22Rv1 (cell line): ENCODE data around the gene CD207.

Experiments used
- H3K27ac ChIP-seq: fragments of 450-650 bp; 2 replicates; pipeline ENCODE4 v1.5.1; 2017
- ZFX ChIP-seq: fragments of 450-650 bp; IDR thresholded peaks from 2 replicates; pipeline ENCODE4 v1.6.1; 2017; ENCODE audit warnings: antibody characterized with exemption, borderline replicate concordance
- TF ChIP-seq, protein P1 (sequence below): fragments of 450-650 bp; IDR thresholded peaks from 2 replicates; pipeline ENCODE4 v1.5.1; 2017; ENCODE audit warnings: mild to moderate bottlenecking

Gene CD207

DNA sequence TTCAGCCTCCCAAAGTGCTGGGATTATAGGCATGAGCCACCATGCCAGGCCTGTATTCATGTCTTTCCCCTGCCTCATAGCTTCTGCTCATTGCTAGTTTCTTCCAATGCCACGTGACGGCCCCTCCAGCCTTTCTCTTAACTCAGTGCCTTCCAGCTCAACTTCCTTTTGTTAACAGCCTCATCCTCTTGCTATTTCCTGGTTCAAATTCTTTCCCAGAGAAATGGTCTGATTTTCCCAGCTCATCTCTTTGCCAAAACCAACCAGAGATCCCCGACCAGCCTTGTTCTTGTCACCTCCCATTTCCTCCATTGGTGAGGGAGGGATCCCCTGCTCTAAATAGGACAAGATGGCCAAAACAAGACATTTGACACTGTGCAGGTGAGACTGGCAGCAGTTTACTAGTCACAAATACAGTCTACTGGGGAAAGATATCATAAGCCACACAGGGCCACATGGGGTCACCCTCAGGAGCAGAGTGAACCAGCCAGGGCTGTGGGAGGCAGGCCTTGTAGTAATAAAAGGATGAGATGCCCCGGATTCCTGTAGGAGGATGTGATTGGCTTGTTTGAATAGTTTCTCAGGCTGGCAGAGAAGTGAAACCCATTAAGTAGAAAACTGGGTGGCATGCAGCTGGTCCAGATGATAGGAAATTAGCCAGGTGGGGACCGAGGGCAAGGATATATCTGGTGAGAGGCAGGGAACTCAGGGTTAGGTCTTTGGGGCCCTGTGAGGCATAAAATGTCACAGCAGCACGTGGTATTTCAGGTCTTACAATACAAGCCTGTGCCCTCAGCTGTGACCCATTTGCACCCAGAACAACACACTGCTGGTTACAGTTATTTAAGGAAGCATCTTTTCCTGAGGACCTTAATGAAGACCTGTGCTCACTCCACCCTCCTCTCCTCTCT, 6.4 kb downstream of the CD207 start:
- TF ChIP-seq, protein P1, sequence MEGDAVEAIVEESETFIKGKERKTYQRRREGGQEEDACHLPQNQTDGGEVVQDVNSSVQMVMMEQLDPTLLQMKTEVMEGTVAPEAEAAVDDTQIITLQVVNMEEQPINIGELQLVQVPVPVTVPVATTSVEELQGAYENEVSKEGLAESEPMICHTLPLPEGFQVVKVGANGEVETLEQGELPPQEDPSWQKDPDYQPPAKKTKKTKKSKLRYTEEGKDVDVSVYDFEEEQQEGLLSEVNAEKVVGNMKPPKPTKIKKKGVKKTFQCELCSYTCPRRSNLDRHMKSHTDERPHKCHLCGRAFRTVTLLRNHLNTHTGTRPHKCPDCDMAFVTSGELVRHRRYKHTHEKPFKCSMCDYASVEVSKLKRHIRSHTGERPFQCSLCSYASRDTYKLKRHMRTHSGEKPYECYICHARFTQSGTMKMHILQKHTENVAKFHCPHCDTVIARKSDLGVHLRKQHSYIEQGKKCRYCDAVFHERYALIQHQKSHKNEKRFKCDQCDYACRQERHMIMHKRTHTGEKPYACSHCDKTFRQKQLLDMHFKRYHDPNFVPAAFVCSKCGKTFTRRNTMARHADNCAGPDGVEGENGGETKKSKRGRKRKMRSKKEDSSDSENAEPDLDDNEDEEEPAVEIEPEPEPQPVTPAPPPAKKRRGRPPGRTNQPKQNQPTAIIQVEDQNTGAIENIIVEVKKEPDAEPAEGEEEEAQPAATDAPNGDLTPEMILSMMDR: no peak
- TF ChIP-seq ZFX: no peak
- H3K27ac ChIP-seq: no peak overlapping the region

DNA sequence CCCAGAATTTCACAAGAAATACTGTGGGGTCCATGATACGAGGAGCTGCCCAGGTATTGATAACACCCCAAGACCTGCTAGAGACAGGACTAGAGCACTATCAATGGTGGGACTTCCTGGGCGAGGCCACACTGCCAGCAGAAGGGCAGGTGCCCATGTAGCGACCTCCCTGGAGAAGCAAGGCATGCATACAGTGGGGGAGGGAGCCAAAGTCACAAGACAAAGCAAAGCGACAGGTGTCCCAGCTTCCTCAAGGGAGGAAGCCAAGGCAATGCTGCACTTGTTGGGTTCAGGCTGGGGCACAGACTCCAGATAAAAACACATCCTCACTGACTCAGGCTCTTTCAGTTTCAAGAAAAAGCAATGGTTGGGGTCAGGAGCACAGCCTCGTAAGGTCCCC, 7.5 kb downstream of the CD207 start:
- H3K27ac ChIP-seq: no peak overlapping the region
- TF ChIP-seq ZFX: no peak
- TF ChIP-seq, protein P1: no peak

DNA sequence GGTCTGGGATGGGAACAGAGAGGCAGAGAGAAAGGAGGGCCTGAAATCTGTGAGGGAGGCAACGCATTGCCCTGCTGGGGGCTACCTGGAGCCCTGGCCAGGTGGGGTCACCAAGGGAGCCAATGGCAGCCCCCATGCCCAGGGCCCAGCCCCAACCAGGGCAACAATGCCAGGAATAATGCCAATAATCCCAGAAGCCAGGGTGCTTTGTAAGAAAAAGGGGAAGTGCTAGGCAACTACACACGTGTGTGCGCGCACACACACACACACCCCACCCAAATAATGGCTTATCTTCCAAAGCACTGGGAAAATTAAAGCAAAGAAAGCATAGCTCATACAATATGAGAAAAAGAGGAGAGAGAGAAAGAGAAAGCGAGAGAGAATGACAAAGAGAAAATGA, 8.2 kb downstream of the CD207 start:
- TF ChIP-seq, protein P1: no peak
- H3K27ac ChIP-seq: no peak overlapping the region

DNA sequence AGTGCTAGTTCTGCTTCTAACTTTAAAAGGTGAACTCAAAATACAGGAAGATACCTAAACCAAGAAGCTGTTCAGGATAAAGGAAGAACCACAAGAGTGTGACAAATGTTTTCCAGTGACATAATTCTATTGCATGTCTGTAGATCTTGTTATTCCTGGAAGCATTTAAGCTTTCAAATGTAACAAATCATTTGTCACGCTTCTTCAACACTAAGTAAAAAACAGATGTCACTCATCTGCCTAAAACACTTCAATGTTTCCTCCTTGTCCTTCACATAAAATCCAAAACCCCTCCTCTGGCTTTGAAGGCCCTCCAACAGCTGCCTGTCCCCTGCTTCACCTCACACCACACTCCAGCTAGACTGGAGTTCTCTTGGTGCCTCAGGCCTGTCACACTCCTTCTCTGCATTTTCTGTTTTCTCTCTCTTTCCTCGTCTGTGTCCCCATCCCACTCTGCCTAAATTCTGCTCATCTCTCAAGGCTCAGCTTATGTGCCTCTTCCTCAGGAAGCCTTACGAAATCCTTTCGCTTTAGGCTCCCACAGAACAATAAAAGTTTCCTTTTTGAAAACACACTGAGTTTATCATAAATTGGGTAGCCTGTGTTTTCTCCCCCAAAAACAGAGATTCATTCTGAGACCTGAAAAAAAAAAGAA, 8.8 kb downstream of the CD207 start:
- no peak overlapping the region for H3K27ac ChIP-seq
- TF ChIP-seq, protein P1: no peak
- no peak for TF ChIP-seq ZFX

DNA sequence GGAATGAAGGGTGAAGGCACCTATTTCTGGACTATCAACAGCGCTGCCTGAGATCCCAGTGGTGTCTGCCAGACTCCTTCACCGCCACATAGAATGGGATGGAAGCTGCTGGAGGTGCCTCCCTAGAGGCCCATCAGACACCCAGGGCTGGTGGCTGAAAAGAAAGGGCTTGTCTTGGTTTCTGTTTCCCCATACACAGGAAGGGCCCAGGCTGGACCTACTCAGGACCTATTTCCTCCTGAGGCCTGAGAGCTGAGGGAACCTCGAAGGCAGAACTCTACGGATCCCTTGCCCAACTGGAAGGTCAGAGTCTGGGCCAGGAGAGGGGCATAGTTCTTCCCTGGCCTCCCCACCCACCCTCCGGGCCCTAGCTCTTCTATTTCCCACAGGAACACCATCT, 12.4 kb downstream of the CD207 start:
- no peak overlapping the region for H3K27ac ChIP-seq
- TF ChIP-seq ZFX: no peak
- TF ChIP-seq, protein P1: no peak

DNA sequence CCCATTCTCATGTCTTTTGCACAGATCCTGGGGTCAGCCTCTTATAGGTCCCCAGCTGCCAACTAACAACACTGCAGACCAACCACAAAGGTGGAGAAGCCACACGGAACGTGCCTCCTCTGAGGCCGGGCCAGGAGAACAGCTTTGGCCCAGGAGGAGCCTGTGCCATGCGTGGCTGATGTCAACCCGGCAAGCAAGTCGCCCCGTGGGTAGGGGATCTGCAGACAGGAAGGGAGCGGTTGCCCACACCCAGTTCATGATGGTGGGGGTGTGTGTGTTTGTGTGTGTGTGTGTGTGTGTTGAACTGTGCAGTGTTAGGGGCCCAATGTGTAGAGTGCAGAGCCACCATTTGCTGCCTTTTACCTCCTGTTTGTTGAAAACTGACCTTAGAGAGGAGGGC, 12.8 kb downstream of the CD207 start:
- TF ChIP-seq ZFX: no peak
- TF ChIP-seq, protein P1: no peak
- no peak overlapping the region for H3K27ac ChIP-seq

DNA sequence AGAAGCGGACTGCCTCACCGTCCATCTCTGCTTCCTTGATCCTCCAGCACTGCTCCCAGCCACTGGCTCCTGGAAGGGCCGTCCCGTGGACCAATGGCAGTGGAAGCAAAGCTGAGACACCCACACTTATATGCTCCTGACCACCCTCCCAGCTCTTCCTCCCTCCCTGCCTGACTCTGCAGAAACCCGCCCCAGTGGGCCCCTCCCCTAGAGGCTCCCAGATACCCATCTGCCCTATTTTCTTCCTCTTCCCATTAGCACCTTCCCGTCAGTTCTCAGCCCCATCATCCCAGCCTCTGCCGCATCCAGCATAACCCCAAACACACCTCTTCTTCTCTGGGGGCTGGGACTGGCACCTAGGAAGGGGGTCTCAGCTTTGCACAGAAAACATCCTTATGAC, 15.1 kb downstream of the CD207 start, which contains the start of gene CLEC4F:
Gene CLEC4F (minus strand): TSS at position 101 of the 400 bp plus-strand sequence. CDS start 76 bp downstream, at position 25.
- TF ChIP-seq, protein P1: no peak
- TF ChIP-seq ZFX: no peak
- H3K27ac ChIP-seq: no peak within 1 kb of the TSS
